Peyer's patch (tissue), 4 donors: ENCODE results near the gene PATE3.

Source experiments
- POLR2A ChIP-seq, 2 donors: fragments of 450-650 bp; IDR thresholded peaks; one replicate each; pipeline ENCODE4 v1.5.1; 2017; ENCODE audit warnings: antibody characterized with exemption in 2 of 2, mild to moderate bottlenecking in 2 of 2, moderate library complexity in 2 of 2
- TF ChIP-seq, protein P1 (sequence below), 6 experiments: fragments of 450-650 bp in 4 of 6; fragments of 200-600 bp in 2 of 6; sonication (generic) in 1 of 6; IDR thresholded peaks; one replicate each; pipeline ENCODE4 v1.5.1; 2017 to 2019; ENCODE audit warnings: antibody characterized with exemption in 6 of 6, mild to moderate bottlenecking in 3 of 6, moderate library complexity in 1 of 6

DNA sequence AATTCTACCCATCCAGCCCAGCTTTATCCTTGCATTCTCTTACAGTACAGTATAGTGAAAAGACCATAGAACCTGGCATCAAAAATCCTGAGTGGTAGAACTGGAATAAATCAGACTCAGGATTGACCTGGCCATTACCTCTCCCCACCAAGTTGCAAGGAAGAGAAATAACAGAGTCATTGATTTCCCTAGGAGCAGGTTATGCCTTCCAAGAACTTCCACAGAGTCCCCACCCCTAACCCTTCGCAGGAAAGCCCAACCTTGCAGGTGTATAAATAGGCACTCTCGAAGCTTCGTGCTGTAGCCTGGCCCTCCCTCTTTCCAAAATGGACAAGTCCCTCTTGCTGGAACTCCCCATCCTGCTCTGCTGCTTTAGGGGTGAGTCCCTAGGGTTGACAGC is 41.9 kb upstream of the PATE3 start, which contains the start of gene PATE1:
- TF ChIP-seq, protein P1, sequence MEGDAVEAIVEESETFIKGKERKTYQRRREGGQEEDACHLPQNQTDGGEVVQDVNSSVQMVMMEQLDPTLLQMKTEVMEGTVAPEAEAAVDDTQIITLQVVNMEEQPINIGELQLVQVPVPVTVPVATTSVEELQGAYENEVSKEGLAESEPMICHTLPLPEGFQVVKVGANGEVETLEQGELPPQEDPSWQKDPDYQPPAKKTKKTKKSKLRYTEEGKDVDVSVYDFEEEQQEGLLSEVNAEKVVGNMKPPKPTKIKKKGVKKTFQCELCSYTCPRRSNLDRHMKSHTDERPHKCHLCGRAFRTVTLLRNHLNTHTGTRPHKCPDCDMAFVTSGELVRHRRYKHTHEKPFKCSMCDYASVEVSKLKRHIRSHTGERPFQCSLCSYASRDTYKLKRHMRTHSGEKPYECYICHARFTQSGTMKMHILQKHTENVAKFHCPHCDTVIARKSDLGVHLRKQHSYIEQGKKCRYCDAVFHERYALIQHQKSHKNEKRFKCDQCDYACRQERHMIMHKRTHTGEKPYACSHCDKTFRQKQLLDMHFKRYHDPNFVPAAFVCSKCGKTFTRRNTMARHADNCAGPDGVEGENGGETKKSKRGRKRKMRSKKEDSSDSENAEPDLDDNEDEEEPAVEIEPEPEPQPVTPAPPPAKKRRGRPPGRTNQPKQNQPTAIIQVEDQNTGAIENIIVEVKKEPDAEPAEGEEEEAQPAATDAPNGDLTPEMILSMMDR (IDR thresholded peaks at IDR 0.05) = no peak
- TF ChIP-seq POLR2A (IDR thresholded peaks at IDR 0.05) = no peak
